T-cell (primary cell): ENCODE results near the gene TMEM132E. TPM values are rescaled to one million over a fixed set of nuclear protein-coding genes. Genes with fewer than 3 reads are reported as not detected.

Source experiments
- ATAC-seq, 4 experiments: fragments of 200-7000 bp in 3 of 4; fragments of 150-1000 bp in 1 of 4; cut with Tn5 transposase; replicated peaks in 1 of 4; 1 replicate in 3 of 4; 2 replicates in 1 of 4; pipeline ENCODE4 v1.10.0; 2021; ENCODE audit warnings: moderate library complexity in 3 of 4, mild to moderate bottlenecking in 2 of 4, moderate number of reproducible peaks in 1 of 4
- CTCF ChIA-PET, 2 donors: fragments of 300-600 bp; sonication (Branson Sonifier 250); formaldehyde crosslinking; loops; one replicate each; lab custom pipeline; 2022; ENCODE audit warnings: antibody characterized with exemption in 2 of 2; lab: Charles Lee
- POLR2A ChIA-PET, 2 donors: fragments of 300-600 bp; sonication (Branson Sonifier 250); formaldehyde crosslinking; loops; one replicate each; lab custom pipeline; 2022; ENCODE audit warnings: antibody characterized with exemption in 2 of 2; lab: Charles Lee
- DNase-seq, 35 experiments: peaks; one replicate each; pipeline versions ENCODE4 v3.0.0 to v3.0.0-alpha.2; 2013 to 2023
- H3K27ac ChIP-seq: one replicate; pipeline ENCODE4 v1.5.1; 2013; ENCODE audit warnings: low read length
- H3K27me3 ChIP-seq, 2 experiments: replicated peaks in 1 of 2; 1 replicate in 1 of 2; 2 replicates in 1 of 2; pipeline versions ENCODE4 v1.6.1 to v1.7.0; 2013; ENCODE audit warnings: low read length in 1 of 2, mixed read lengths in 1 of 2; ENCODE audit not compliant: control insufficient read depth in 2 of 2, insufficient read depth in 2 of 2; ENCODE audit errors: extremely low read depth in 1 of 2
- H3K36me3 ChIP-seq, 2 donors: 1 replicate in 1 of 2; 2 replicates in 1 of 2; pipeline versions ENCODE4 v1.6.1 to v1.7.0; 2013; ENCODE audit warnings: low read length in 1 of 2; ENCODE audit not compliant: control insufficient read depth in 2 of 2, insufficient read depth in 1 of 2; ENCODE audit errors: extremely low read depth in 1 of 2
- H3K4me1 ChIP-seq, 2 experiments: 1 replicate in 1 of 2; 2 replicates in 1 of 2; pipeline versions ENCODE4 v1.6.1 to v1.7.0; 2013; ENCODE audit warnings: low read length in 2 of 2, mixed read lengths in 1 of 2; ENCODE audit not compliant: insufficient read depth in 2 of 2, control insufficient read depth in 1 of 2; ENCODE audit errors: extremely low read depth in 1 of 2
- H3K4me3 ChIP-seq, 2 donors: 1 replicate in 1 of 2; 2 replicates in 1 of 2; pipeline versions ENCODE4 v1.5.1 to v1.7.0; 2013; ENCODE audit warnings: mild to moderate bottlenecking in 2 of 2, low read length in 1 of 2, moderate library complexity in 1 of 2; ENCODE audit not compliant: control insufficient read depth in 1 of 2; ENCODE audit errors: extremely low read depth in 1 of 2
- H3K9me3 ChIP-seq: 2 replicates; pipeline ENCODE4 v1.7.0; 2013
- H3K27ac Mint-ChIP-seq, 2 donors: one replicate each; pipeline ENCODE4 v1.8.0; 2020 to 2021; ENCODE audit warnings: mild to moderate bottlenecking in 2 of 2, mixed read lengths in 2 of 2
- H3K27me3 Mint-ChIP-seq, 2 donors: one replicate each; pipeline ENCODE4 v1.8.0; 2021 to 2022; ENCODE audit warnings: mixed read lengths in 2 of 2
- H3K36me3 Mint-ChIP-seq: one replicate; pipeline ENCODE4 v1.8.0; 2021; ENCODE audit warnings: mixed read lengths
- H3K4me1 Mint-ChIP-seq, 3 donors: one replicate each; pipeline ENCODE4 v1.8.0; 2020 to 2022; ENCODE audit warnings: mixed read lengths in 3 of 3, mild to moderate bottlenecking in 1 of 3
- H3K4me3 Mint-ChIP-seq, 3 donors: one replicate each; pipeline ENCODE4 v1.8.0; 2020 to 2022; ENCODE audit warnings: mild to moderate bottlenecking in 3 of 3, mixed read lengths in 3 of 3, moderate library complexity in 3 of 3
- H3K9me3 Mint-ChIP-seq, 3 donors: one replicate each; pipeline ENCODE4 v1.8.0; 2020 to 2022; ENCODE audit warnings: mixed read lengths in 3 of 3
- WGBS: methylation state at CpG from one replicate; pipeline ENCODE4 v1.1.5; 2013; ENCODE audit warnings: missing lambda C conversion rate; ENCODE audit not compliant: insufficient coverage; 5-methylcytosine and 5-hydroxymethylcytosine counted together
- total RNA-seq, 35 experiments: library from RNA in 6 of 35; stranded (reverse) in 6 of 35; fragments of 120-200 nt in 1 of 35; gene quantifications; one replicate each; pipeline versions ENCODE4 v1.2.1 to v1.2.4 and lab custom pipeline; 2013 to 2026

Gene TMEM132E
- total RNA-seq, 5 donors from 2014 or later (not counting 1 experiment from before 2014, with no cell fraction given), result 0.09 to 0.47 (median 0.32) TPM; not detected in 1

- Mint-ChIP-seq H3K4me3 (no peak overlapping the region), H3K27me3 (peaks cover 58 to 62% of the 10 kb centered on the region in 2 donors), H3K4me1 (no peaks in the 10 kb centered on the region), H3K36me3 (no peaks in the 10 kb centered on the region), H3K9me3 (no peaks in the 10 kb centered on the region), H3K27ac (no peak overlapping the region)
- Histone ChIP-seq H3K9me3 (no peaks in the 10 kb centered on the region), H3K27ac (no peak overlapping the region), H3K4me1 (no peaks in the 10 kb centered on the region), H3K27me3 (peaks cover 13 to 61% of the 10 kb centered on the region in 2 experiments), H3K4me3 (no peak overlapping the region), H3K36me3 (no peaks in the 10 kb centered on the region)
- POLR2A ChIA-PET, result no interaction called here
- CTCF ChIA-PET, result no interaction called here
- no CpG with 5 or more reads among the region's 3 CpGs for WGBS
- DNase-seq, result no peak
- no peak for ATAC-seq
These were observed 35.9 kb downstream of the TMEM132E start for GRCh38 chr17:34615326-34615725.

- H3K4me3 Mint-ChIP-seq, result no peak overlapping the region
- DNase-seq, result no peak
- Histone ChIP-seq H3K36me3 (no peaks in the 10 kb centered on the region), H3K9me3 (no peaks in the 10 kb centered on the region), H3K27me3 (peaks cover 11 to 68% of the 10 kb centered on the region in 2 experiments), H3K4me1 (no peaks in the 10 kb centered on the region), H3K27ac (no peak overlapping the region), H3K4me3 (no peak overlapping the region)
- H3K4me1 Mint-ChIP-seq, result no peaks in the 10 kb centered on the region
- peaks cover 51 to 61% of the 10 kb centered on the region in 2 donors for H3K27me3 Mint-ChIP-seq
- H3K27ac Mint-ChIP-seq, result no peak overlapping the region
- CTCF ChIA-PET, result interaction anchor here in 1 of 2 donors (0.5 kb wide), 1 partner anchor 112 kb away, joined by 3 read pairs; no protein-coding TSS in a partner anchor
- WGBS, result 25% methylated on average over 1 of the region's 3 CpGs
- H3K9me3 Mint-ChIP-seq, result no peaks in the 10 kb centered on the region
- ATAC-seq, result no peak
- POLR2A ChIA-PET, result no interaction called here
- H3K36me3 Mint-ChIP-seq, result no peaks in the 10 kb centered on the region
These were observed 36.8 kb downstream of the TMEM132E start for GRCh38 chr17:34616148-34616547.

DNA sequence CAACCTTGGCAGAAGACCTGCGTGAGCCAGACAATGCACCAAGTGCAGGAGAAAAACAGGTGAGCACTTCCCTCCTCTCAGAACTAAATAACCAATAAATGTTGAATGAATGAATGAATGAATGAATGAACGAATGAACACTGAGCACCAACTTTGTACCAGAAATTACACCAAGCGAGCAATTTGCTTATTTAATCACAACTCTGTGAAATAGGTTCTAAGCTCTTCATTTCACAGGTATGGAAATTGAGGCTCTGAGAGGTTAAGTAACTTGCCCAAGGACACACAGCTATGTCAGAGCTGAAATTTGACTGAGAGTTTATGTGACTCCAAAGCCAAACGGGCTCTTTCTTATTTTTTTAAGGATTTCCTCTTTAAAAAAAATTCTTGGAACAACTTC, 38.0 kb downstream of the TMEM132E start:
- no peaks in the 10 kb centered on the region for H3K9me3 Mint-ChIP-seq

GRCh38 chr17:34619687-34620217, 40.4 kb downstream of the TMEM132E start:
- Mint-ChIP-seq H3K4me3 (no peak overlapping the region), H3K27ac (no peak overlapping the region), H3K9me3 (no peaks in the 10 kb centered on the region), H3K36me3 (no peaks in the 10 kb centered on the region), H3K27me3 (peaks cover 56 to 67% of the 10 kb centered on the region in 2 donors), H3K4me1 (peaks cover 0 to 10% (median 0%) of the 10 kb centered on the region in 3 donors)
- no peaks in the 10 kb centered on the region for H3K9me3 ChIP-seq
- DNase-seq, result no peak
- no CpG with 5 or more reads among the region's 3 CpGs for WGBS
- no peaks in the 10 kb centered on the region for H3K36me3 ChIP-seq
- no peak overlapping the region for H3K4me3 ChIP-seq
- POLR2A ChIA-PET, result no interaction called here
- no peak overlapping the region for H3K27ac ChIP-seq
- peaks cover 10 to 60% of the 10 kb centered on the region in 2 experiments for H3K27me3 ChIP-seq
- CTCF ChIA-PET, result no interaction called here
- no peak for ATAC-seq
- no peaks in the 10 kb centered on the region for H3K4me1 ChIP-seq

More for the DNA sequence above, 38.0 kb downstream of the TMEM132E start:
- Mint-ChIP-seq H3K4me1 (no peaks in the 10 kb centered on the region), H3K4me3 (no peak overlapping the region), H3K36me3 (no peaks in the 10 kb centered on the region), H3K27me3 (peaks cover 53 to 61% of the 10 kb centered on the region in 2 donors), H3K27ac (no peak overlapping the region)
- ChIA-PET POLR2A (no interaction called here), CTCF (no interaction called here)
- H3K27ac ChIP-seq, result no peak overlapping the region
- DNase-seq (no peak), ATAC-seq (no peak)
- H3K36me3 ChIP-seq, result no peaks in the 10 kb centered on the region
- H3K9me3 ChIP-seq, result no peaks in the 10 kb centered on the region
- H3K4me1 ChIP-seq, result no peaks in the 10 kb centered on the region
- no CpG with 5 or more reads among the region's 4 CpGs for WGBS
- peaks cover 8 to 67% of the 10 kb centered on the region in 2 experiments for H3K27me3 ChIP-seq
- no peak overlapping the region for H3K4me3 ChIP-seq

GRCh38 chr17:34620458-34620857, 41.1 kb downstream of the TMEM132E start:
- Histone ChIP-seq H3K36me3 (no peaks in the 10 kb centered on the region), H3K27me3 (peaks cover 7 to 65% of the 10 kb centered on the region in 2 experiments), H3K27ac (no peak overlapping the region), H3K4me1 (no peaks in the 10 kb centered on the region), H3K9me3 (no peaks in the 10 kb centered on the region), H3K4me3 (no peak overlapping the region)
- Mint-ChIP-seq H3K27ac (no peak overlapping the region), H3K9me3 (no peaks in the 10 kb centered on the region), H3K4me1 (peaks cover 2 to 12% (median 2%) of the 10 kb centered on the region in 3 donors), H3K4me3 (no peak overlapping the region), H3K27me3 (peaks cover 59 to 70% of the 10 kb centered on the region in 2 donors), H3K36me3 (no peaks in the 10 kb centered on the region)
- 64% methylated on average over 2 of the region's 5 CpGs for WGBS
- ATAC-seq (no peak), DNase-seq (no peak)
- ChIA-PET POLR2A (no interaction called here), CTCF (interaction anchor here in 1 of 2 donors (0.5 kb wide), 1 partner anchor 169 kb away, joined by 3 read pairs; no protein-coding TSS in a partner anchor)

DNA sequence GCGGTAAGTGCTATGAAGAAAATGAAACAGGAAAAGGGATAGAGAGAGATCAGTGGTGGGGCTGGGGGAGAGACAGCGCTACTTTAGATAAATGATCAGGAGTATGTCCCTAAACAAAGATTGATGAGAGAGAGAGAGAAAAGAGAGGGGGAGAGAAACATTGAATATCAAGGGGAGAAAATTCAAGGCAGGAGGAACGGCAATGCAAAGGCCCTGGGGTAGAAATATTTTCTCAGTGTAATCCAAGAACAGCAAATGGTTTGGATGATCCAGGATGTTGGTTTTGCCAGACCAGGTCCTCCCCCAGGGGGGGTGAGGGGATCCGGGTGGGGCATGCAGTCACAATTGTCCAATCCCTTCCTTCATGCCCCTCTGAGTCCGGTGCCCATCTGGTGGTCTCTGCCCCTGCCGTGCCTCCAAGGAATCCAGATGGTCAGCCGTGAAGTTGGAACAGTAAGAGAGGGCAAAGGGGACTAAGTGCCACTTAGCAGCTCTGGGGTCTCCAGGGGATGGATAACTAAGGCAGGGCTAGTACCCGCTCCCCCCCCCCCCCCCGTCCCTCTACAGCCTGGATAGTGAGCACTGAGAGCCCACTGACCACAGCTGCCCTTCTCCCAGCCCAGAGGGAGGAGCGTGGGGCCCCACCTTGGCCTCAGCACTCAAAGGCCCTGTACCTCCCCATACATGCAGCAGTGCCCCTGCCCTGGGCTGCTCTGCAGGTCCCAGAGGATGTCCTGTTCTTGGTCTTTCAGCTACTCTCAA, 43.7 kb downstream of the TMEM132E start:
- Mint-ChIP-seq H3K36me3 (no peaks in the 10 kb centered on the region), H3K4me3 (no peak overlapping the region), H3K27ac (no peak overlapping the region), H3K27me3 (peaks cover 55 to 68% of the 10 kb centered on the region in 2 donors), H3K9me3 (no peaks in the 10 kb centered on the region), H3K4me1 (peaks cover 4 to 12% (median 5%) of the 10 kb centered on the region in 3 donors)
- CTCF ChIA-PET, result no interaction called here
- no peaks in the 10 kb centered on the region for H3K36me3 ChIP-seq
- H3K9me3 ChIP-seq, result no peaks in the 10 kb centered on the region
- 91% methylated on average over 3 of the region's 10 CpGs for WGBS
- peaks cover 0 to 4% of the 10 kb centered on the region in 2 experiments for H3K4me1 ChIP-seq
- no peak for ATAC-seq
- H3K4me3 ChIP-seq, result no peak overlapping the region
- no peak for DNase-seq
- POLR2A ChIA-PET, result no interaction called here
- peaks cover 2 to 63% of the 10 kb centered on the region in 2 experiments for H3K27me3 ChIP-seq
- H3K27ac ChIP-seq, result no peak overlapping the region
